Hepatocyte (in vitro differentiated cells): ENCODE data around the gene EVA1A. TPM values are rescaled to one million over a fixed set of nuclear protein-coding genes. Genes with fewer than 3 reads are reported as not detected.

Experiments used
- DNase-seq: peaks from one replicate; pipeline ENCODE4 v3.0.0-alpha.2; 2016; ENCODE audit warnings: low spot score
- H2AFZ ChIP-seq: fragments of 200-600 bp; sonication (generic); 2 replicates; pipeline ENCODE4 v1.6.0; 2016; ENCODE audit warnings: antibody characterized with exemption, mild to moderate bottlenecking
- H3K27ac ChIP-seq: fragments of 200-600 bp; sonication (generic); 2 replicates; pipeline ENCODE4 v1.5.1; 2016; ENCODE audit warnings: mild to moderate bottlenecking
- H3K27me3 ChIP-seq: fragments of 200-600 bp; sonication (generic); 2 replicates; pipeline ENCODE4 v1.6.1; 2016
- H3K36me3 ChIP-seq: fragments of 200-600 bp; sonication (generic); replicated peaks from 2 replicates; pipeline ENCODE4 v1.5.1; 2016; ENCODE audit warnings: low read depth; ENCODE audit not compliant: insufficient read depth
- H3K4me1 ChIP-seq: fragments of 200-600 bp; sonication (generic); 2 replicates; pipeline ENCODE4 v1.5.1; 2016; ENCODE audit warnings: mild to moderate bottlenecking, moderate library complexity; ENCODE audit not compliant: insufficient read depth
- H3K4me2 ChIP-seq: fragments of 200-600 bp; sonication (generic); 2 replicates; pipeline ENCODE4 v1.6.0; 2016
- H3K4me3 ChIP-seq: fragments of 200-600 bp; sonication (generic); 2 replicates; pipeline ENCODE4 v1.5.1; 2016; ENCODE audit warnings: mild to moderate bottlenecking
- H3K79me2 ChIP-seq: fragments of 200-600 bp; sonication (generic); 2 replicates; pipeline ENCODE4 v1.6.0; 2017; ENCODE audit warnings: mild to moderate bottlenecking
- H3K9me2 ChIP-seq: fragments of 200-600 bp; sonication (generic); replicated peaks from 2 replicates; pipeline ENCODE4 v1.6.0; 2017; ENCODE audit warnings: mild to moderate bottlenecking; ENCODE audit not compliant: insufficient read depth
- H3K9me3 ChIP-seq: fragments of 200-600 bp; sonication (generic); 2 replicates; pipeline ENCODE4 v1.5.1; 2016; ENCODE audit warnings: low read depth, mild to moderate bottlenecking
- H4K20me1 ChIP-seq: fragments of 200-600 bp; sonication (generic); 2 replicates; pipeline ENCODE4 v1.6.0; 2016; ENCODE audit warnings: mild to moderate bottlenecking; ENCODE audit not compliant: insufficient read depth, poor library complexity, severe bottlenecking
- EZH2 ChIP-seq: fragments of 200-600 bp; sonication (generic); IDR thresholded peaks from 2 replicates; pipeline ENCODE4 v1.6.1; 2016; ENCODE audit warnings: antibody characterized with exemption, mild to moderate bottlenecking, borderline replicate concordance
- EZH2phosphoT487 ChIP-seq: fragments of 200-600 bp; sonication (generic); IDR thresholded peaks from one replicate; pipeline ENCODE4 v1.6.1; 2018; ENCODE audit warnings: antibody characterized with exemption, mild to moderate bottlenecking, low read depth, moderate library complexity; ENCODE audit not compliant: unreplicated experiment, severe bottlenecking
- WGBS: methylation state at CpG from one replicate; pipeline ENCODE4 v1.1.6; 2016; ENCODE audit warnings: low lambda C conversion rate; ENCODE audit errors: missing lambda C conversion rate; 5-methylcytosine and 5-hydroxymethylcytosine counted together
- polyA plus RNA-seq: library from polyadenylated mRNA; unstranded; fragments of >200 nt; fragmentation: Nextera tagmentation; extraction: Ambion mirVana; gene quantifications from 2 replicates; pipeline ENCODE4 v1.2.1, GENCODE V29; 2016
- total RNA-seq: library from RNA; depleted of rRNA; stranded (reverse); fragments of >200 nt; gene quantifications from 2 replicates; pipeline ENCODE4 v1.2.3, GENCODE V29; 2014
- TF ChIP-seq, protein P1 (sequence below): fragments of 200-600 bp; sonication (generic); IDR thresholded peaks from 2 replicates; pipeline ENCODE4 v1.5.1; 2016; ENCODE audit warnings: antibody characterized with exemption, mild to moderate bottlenecking; ENCODE audit not compliant: poor library complexity

The EVA1A gene
- total and polyA plus RNA-seq, 2 experiments from 2014 or later = 15.3 to 30.8 TPM

DNA sequence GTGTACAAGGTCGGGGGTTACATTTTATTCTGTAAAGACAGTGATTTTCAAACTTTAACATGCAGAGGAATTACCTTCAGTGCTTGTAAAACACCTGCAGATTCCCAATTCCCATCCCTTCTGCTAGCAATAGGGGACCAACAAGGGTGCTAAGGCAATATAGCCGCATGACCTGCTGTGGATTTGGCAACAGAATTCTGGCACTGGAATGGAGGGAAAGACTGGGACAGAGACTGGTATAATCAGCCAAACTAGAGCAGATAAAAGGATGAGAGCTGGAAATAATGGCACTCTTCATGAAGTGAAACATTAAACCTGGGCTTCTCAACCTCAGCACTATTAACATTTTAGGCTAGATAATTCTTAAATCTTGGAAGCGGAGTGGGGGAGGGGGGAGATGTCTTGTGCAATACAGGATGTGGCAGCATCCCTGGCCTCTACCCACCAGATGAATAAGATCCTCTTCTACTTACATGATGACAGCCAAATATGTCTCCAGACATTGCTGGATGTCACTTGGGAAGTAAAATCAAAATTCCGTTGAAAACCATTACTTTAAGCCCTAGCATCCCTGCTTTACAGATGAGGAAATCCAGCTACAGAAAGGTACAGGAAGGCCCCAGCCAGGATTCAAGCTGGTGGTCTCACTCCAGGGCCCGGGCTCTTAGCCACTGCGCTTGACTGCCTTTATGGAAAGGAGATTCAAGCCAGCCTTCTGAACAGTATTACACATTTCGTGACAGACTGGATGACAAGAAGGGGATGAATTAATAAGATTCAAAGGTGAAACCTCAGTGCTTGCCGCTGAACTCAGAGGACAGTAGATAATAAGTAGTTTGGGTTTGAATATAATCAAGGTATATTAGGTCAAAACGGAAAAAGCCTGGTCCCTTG lies 1.7 kb downstream of the EVA1A start:
- H3K27me3 ChIP-seq = no peaks in the 10 kb centered on the region
- H3K36me3 ChIP-seq = no peaks in the 10 kb centered on the region
- H3K9me2 ChIP-seq = no peaks in the 10 kb centered on the region
- WGBS = 79% methylated on average over 9 of the region's 9 CpGs
- H3K4me2 ChIP-seq = peak overlapping the region; percentile 92
- peaks cover 17% of the 10 kb centered on the region for H3K79me2 ChIP-seq
- no peaks in the 10 kb centered on the region for H4K20me1 ChIP-seq
- H3K4me1 ChIP-seq = peaks cover 16% of the 10 kb centered on the region
- H3K4me3 ChIP-seq = peak overlapping the region; percentile 86
- no peak for DNase-seq
- H3K27ac ChIP-seq = no peak overlapping the region
- TF ChIP-seq, protein P1, sequence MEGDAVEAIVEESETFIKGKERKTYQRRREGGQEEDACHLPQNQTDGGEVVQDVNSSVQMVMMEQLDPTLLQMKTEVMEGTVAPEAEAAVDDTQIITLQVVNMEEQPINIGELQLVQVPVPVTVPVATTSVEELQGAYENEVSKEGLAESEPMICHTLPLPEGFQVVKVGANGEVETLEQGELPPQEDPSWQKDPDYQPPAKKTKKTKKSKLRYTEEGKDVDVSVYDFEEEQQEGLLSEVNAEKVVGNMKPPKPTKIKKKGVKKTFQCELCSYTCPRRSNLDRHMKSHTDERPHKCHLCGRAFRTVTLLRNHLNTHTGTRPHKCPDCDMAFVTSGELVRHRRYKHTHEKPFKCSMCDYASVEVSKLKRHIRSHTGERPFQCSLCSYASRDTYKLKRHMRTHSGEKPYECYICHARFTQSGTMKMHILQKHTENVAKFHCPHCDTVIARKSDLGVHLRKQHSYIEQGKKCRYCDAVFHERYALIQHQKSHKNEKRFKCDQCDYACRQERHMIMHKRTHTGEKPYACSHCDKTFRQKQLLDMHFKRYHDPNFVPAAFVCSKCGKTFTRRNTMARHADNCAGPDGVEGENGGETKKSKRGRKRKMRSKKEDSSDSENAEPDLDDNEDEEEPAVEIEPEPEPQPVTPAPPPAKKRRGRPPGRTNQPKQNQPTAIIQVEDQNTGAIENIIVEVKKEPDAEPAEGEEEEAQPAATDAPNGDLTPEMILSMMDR = no peak
- TF ChIP-seq EZH2 (no peak), EZH2phosphoT487 (no peak)
- H3K9me3 ChIP-seq = no peaks in the 10 kb centered on the region
- no peak overlapping the region for H2AFZ ChIP-seq

DNA sequence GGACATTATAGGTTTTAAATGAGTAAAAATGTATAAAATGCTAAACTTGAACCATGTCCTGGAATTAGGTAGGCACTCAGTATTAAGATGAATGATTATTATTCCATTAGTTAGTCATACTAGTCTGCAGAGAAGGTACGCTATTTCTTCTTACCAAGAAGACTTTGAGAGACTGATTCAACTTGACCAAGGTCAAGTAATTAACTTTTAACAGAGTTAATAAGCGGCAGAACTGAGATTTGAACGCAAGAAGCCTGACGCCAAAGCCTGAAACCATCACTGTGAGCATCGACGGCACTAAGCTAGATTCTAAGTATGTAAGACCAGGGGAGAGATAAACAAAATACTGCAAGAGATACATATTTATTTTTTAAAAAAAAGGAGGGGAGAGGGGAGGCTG lies 2.6 kb downstream of the EVA1A start:
- no peak for DNase-seq
- H3K79me2 ChIP-seq = peaks cover 17% of the 10 kb centered on the region
- 93% methylated on average over 6 of the region's 6 CpGs for WGBS

DNA sequence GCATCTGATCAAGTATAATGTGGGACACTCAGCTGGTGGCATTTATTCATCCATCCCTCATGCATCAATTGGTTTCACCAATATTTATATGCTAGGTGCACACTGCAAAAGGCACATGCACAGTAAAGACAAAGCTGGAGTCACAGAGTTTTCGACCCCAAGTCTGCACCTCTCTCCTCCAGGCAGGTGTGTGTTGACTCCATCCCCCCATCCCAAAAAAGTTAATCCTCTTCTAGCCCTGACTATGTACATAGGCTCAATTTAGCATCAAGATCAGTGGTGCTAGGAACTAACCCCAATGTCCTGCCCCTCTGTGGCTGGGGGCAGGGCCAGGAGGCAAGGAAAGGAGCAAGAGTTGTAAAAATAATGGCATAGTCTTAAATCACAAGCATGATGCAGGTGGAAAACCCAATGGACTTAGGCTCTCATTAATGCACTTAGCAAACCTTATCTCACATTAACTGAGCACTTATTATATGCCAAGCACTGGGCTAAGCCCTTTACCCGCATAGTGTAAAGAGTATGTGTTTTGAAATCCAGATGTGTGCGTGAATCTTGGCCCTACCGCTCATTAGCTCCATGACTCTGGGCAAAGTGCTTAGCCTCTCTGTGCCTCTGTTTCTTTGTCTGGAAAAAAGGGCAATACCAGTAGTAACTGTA lies 3.1 kb downstream of the EVA1A start:
- Histone ChIP-seq H3K4me1 (peaks cover 13% of the 10 kb centered on the region), H3K27me3 (no peaks in the 10 kb centered on the region), H3K36me3 (no peaks in the 10 kb centered on the region), H3K79me2 (peaks cover 17% of the 10 kb centered on the region), H3K27ac (no peak overlapping the region), H3K4me2 (no peak overlapping the region), H2AFZ (no peak overlapping the region), H4K20me1 (no peaks in the 10 kb centered on the region), H3K4me3 (no peak overlapping the region), H3K9me2 (no peaks in the 10 kb centered on the region), H3K9me3 (no peaks in the 10 kb centered on the region)
- WGBS = 98% methylated on average over 4 of the region's 4 CpGs
- no peak for DNase-seq
- TF ChIP-seq EZH2 = no peak
- TF ChIP-seq, protein P1 = no peak
- no peak for TF ChIP-seq EZH2phosphoT487

More for the DNA sequence above, 2.6 kb downstream of the EVA1A start:
- no peaks in the 10 kb centered on the region for H3K9me3 ChIP-seq
- no peaks in the 10 kb centered on the region for H3K36me3 ChIP-seq
- no peak overlapping the region for H3K27ac ChIP-seq
- no peak overlapping the region for H3K4me2 ChIP-seq
- no peak overlapping the region for H3K4me3 ChIP-seq
- no peak overlapping the region for H2AFZ ChIP-seq
- peaks cover 16% of the 10 kb centered on the region for H3K4me1 ChIP-seq
- no peaks in the 10 kb centered on the region for H4K20me1 ChIP-seq
- no peaks in the 10 kb centered on the region for H3K9me2 ChIP-seq
- no peaks in the 10 kb centered on the region for H3K27me3 ChIP-seq
- TF ChIP-seq EZH2 = no peak
- TF ChIP-seq EZH2phosphoT487 = no peak
- TF ChIP-seq, protein P1 = no peak
